Islet of Langerhans (tissue), 1 donor: Measurements from ENCODE around the gene RPS3.

ENCODE experiments used
- FAIRE-seq: peaks from one replicate; lab custom pipeline; 2011; peaks lifted over from hg19 to GRCh38; lab: Jason Lieb, UNC

RPS3 gene

GRCh38 chr11:75435571-75435925 lies 36.2 kb downstream of the RPS3 start:
- no peak for FAIRE-seq

GRCh38 chr11:75436806-75437205 lies 37.5 kb downstream of the RPS3 start:
- FAIRE-seq = no peak

- no peak for FAIRE-seq
Observed at GRCh38 chr11:75437966-75438659, 38.8 kb downstream of the RPS3 start.

GRCh38 chr11:75439026-75439425 lies 39.7 kb downstream of the RPS3 start:
- no peak for FAIRE-seq

- FAIRE-seq = no peak
Observed at GRCh38 chr11:75439495-75440120, 40.3 kb downstream of the RPS3 start.

GRCh38 chr11:75440960-75441803 lies 41.9 kb downstream of the RPS3 start:
- FAIRE-seq = no peak

- no peak for FAIRE-seq
Observed at GRCh38 chr11:75441804-75442132, 42.5 kb downstream of the RPS3 start.

- no peak for FAIRE-seq
Observed at GRCh38 chr11:75442161-75442885, 43.0 kb downstream of the RPS3 start.

GRCh38 chr11:75443043-75443442 lies 43.7 kb downstream of the RPS3 start:
- FAIRE-seq = no peak

GRCh38 chr11:75445315-75445953 lies 46.1 kb downstream of the RPS3 start:
- FAIRE-seq = peak; percentile 38

GRCh38 chr11:75447415-75447814 lies 48.1 kb downstream of the RPS3 start:
- FAIRE-seq = no peak

GRCh38 chr11:75449271-75449670 lies 50.0 kb downstream of the RPS3 start:
- no peak for FAIRE-seq

- no peak for FAIRE-seq
Observed at GRCh38 chr11:75449776-75450175, 50.5 kb downstream of the RPS3 start.

- no peak for FAIRE-seq
Observed at GRCh38 chr11:75450236-75450635, 50.9 kb downstream of the RPS3 start.

GRCh38 chr11:75450826-75451821 lies 51.8 kb downstream of the RPS3 start:
- no peak for FAIRE-seq

- no peak for FAIRE-seq
Observed at GRCh38 chr11:75453916-75454655, 54.8 kb downstream of the RPS3 start.

GRCh38 chr11:75454987-75455386 lies 55.7 kb downstream of the RPS3 start:
- no peak for FAIRE-seq
